Neural cell (in vitro differentiated cells): Measurements from ENCODE around the gene NKX1-2. TPM values are rescaled to one million over a fixed set of nuclear protein-coding genes. Genes with fewer than 3 reads are reported as not detected.
"Not testable (repeated sequence)": the region's sequence is repeated elsewhere in the genome, so short reads cannot be mapped to it uniquely, and the experiment has no call there.

Experiments
- H2AFZ ChIP-seq: fragments of 200-600, 300-800 bp; sonication (generic), shearing (Covaris generic); 2 replicates; pipeline ENCODE4 v1.6.0; 2014; ENCODE audit warnings: low read depth, mild to moderate bottlenecking, antibody characterized with exemption, low read length, moderate library complexity
- H3F3A ChIP-seq: fragments of 200-600 bp; shearing (Covaris generic); 2 replicates; pipeline ENCODE4 v1.6.1; 2016; ENCODE audit warnings: mild to moderate bottlenecking, moderate library complexity, mixed read lengths, antibody characterized with exemption, low read length; ENCODE audit not compliant: insufficient read depth, poor library complexity, severe bottlenecking
- H3K27ac ChIP-seq: fragments of 200-600, 300-800 bp; sonication (generic), shearing (Covaris generic); 2 replicates; pipeline ENCODE4 v1.5.1; 2014; ENCODE audit warnings: mild to moderate bottlenecking, low read length, moderate library complexity
- H3K27me3 ChIP-seq: fragments of 300-800, 200-600 bp; sonication (generic), shearing (Covaris generic); 2 replicates; pipeline ENCODE4 v1.6.0; 2014; ENCODE audit warnings: mild to moderate bottlenecking, low read depth, low read length, moderate library complexity; ENCODE audit not compliant: insufficient read depth
- H3K36me3 ChIP-seq: fragments of 300-800, 200-600 bp; sonication (generic), shearing (Covaris generic); 2 replicates; pipeline ENCODE4 v1.5.1; 2014; ENCODE audit warnings: mild to moderate bottlenecking, antibody characterized with exemption, low read length, moderate library complexity; ENCODE audit not compliant: insufficient read depth
- H3K4me2 ChIP-seq: fragments of 300-800, 200-600 bp; sonication (generic), shearing (Covaris generic); 2 replicates; pipeline ENCODE4 v1.6.0; 2014; ENCODE audit warnings: mild to moderate bottlenecking, low read length
- H3K4me3 ChIP-seq: fragments of 300-800, 200-600 bp; sonication (generic), shearing (Covaris generic); 2 replicates; pipeline ENCODE4 v1.5.1; 2014; ENCODE audit warnings: mild to moderate bottlenecking, low read length, moderate library complexity
- H3K79me2 ChIP-seq: fragments of 200-600 bp; shearing (Covaris generic); replicated peaks from 2 replicates; pipeline ENCODE4 v1.6.0; 2014; ENCODE audit warnings: mild to moderate bottlenecking, low read length, moderate library complexity; ENCODE audit not compliant: insufficient read depth
- H3K9ac ChIP-seq: fragments of 300-800, 200-600 bp; sonication (generic), shearing (Covaris generic); 2 replicates; pipeline ENCODE4 v1.6.1; 2016; ENCODE audit warnings: mild to moderate bottlenecking, low read length, mixed read lengths
- H3K9me2 ChIP-seq: fragments of 200-600 bp; shearing (Covaris generic); 2 replicates; pipeline ENCODE4 v1.6.1; 2016; ENCODE audit warnings: mild to moderate bottlenecking, low read length, mixed read lengths; ENCODE audit not compliant: insufficient read depth
- H3K9me3 ChIP-seq: fragments of 200-600, 300-800 bp; sonication (generic), shearing (Covaris generic); 2 replicates; pipeline ENCODE4 v1.6.1; 2016; ENCODE audit warnings: mild to moderate bottlenecking, mixed run types, low read length, moderate library complexity, mixed read lengths
- H4K20me1 ChIP-seq: fragments of 200-600 bp; shearing (Covaris generic); 2 replicates; pipeline ENCODE4 v1.6.1; 2016; ENCODE audit warnings: mild to moderate bottlenecking, mixed run types; ENCODE audit not compliant: insufficient read depth
- EP300 ChIP-seq: fragments of 450-650 bp; conservative IDR thresholded peaks from 2 replicates; pipeline ENCODE4 v1.6.1; 2014; ENCODE audit warnings: antibody characterized with exemption, mild to moderate bottlenecking, moderate library complexity; ENCODE audit not compliant: poor library complexity, severe bottlenecking
- EZH2 ChIP-seq: fragments of 200-600, 300-800 bp; shearing (Covaris generic), sonication (generic); IDR thresholded peaks from 2 replicates; pipeline ENCODE4 v1.6.1; 2014; ENCODE audit warnings: antibody characterized with exemption, low read length, borderline replicate concordance, mild to moderate bottlenecking; ENCODE audit not compliant: insufficient read depth, poor library complexity, severe bottlenecking
- MXI1 ChIP-seq: fragments of 450-650 bp; conservative IDR thresholded peaks from 2 replicates; pipeline ENCODE4 v1.6.1; 2014; ENCODE audit warnings: antibody characterized with exemption, mild to moderate bottlenecking; ENCODE audit not compliant: poor library complexity, severe bottlenecking
- POLR2AphosphoS5 ChIP-seq: IDR thresholded peaks from 2 replicates; pipeline ENCODE4 v1.6.1; 2012
- RAD21 ChIP-seq: fragments of 450-650 bp; conservative IDR thresholded peaks from 2 replicates; pipeline ENCODE4 v1.6.1; 2014; ENCODE audit warnings: antibody characterized with exemption, mild to moderate bottlenecking, moderate library complexity
- SMC3 ChIP-seq: fragments of 450-650 bp; conservative IDR thresholded peaks from 2 replicates; pipeline ENCODE4 v1.6.1; 2014; ENCODE audit warnings: antibody characterized with exemption, mild to moderate bottlenecking, moderate library complexity; ENCODE audit not compliant: poor library complexity
- TAF1 ChIP-seq: IDR thresholded peaks from 2 replicates; pipeline ENCODE4 v1.6.1; 2012; ENCODE audit warnings: low read depth
- polyA plus RNA-seq: library from polyadenylated mRNA; depleted of rRNA; stranded (reverse); fragments of >200 nt; gene quantifications from 2 replicates; pipeline ENCODE4 v1.2.3, GENCODE V29; 2014
- TF ChIP-seq, protein P1 (sequence below): fragments of 450-650 bp; IDR thresholded peaks from 2 replicates; pipeline ENCODE4 v1.5.1; 2014; ENCODE audit warnings: antibody characterized with exemption, mild to moderate bottlenecking, moderate library complexity; ENCODE audit not compliant: poor library complexity, severe bottlenecking
- TF ChIP-seq, protein P2 (sequence below): IDR thresholded peaks from 2 replicates; pipeline ENCODE4 v1.6.1; 2012; ENCODE audit warnings: borderline replicate concordance

NKX1-2 gene
- polyA plus RNA-seq, 1 donor from 2014 or later, result 0.19 TPM

DNA sequence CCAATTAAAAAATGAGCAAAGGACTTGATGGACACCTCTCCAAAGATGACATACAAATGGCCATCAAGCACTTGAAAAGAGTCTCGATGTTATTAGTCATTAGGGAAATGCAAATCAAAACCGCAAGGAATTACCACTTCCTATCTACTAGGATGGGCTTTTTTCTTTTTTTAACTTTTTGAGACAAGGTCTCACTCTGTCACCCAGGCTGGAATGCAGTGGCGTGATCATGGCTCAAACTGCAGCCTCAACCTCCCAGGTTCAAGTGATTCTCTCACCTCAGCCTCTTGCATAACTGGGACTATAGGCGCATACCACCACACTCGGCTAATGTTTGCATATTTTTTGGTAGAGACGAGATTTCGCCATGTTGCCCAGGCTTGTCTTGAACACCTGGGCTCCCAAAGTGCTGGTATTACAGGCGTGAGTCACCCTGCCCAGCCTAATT lies 13.6 kb downstream of the NKX1-2 start:
- no peak for TF ChIP-seq SMC3
- no peak for TF ChIP-seq MXI1
- TF ChIP-seq POLR2AphosphoS5, result no peak
- TF ChIP-seq, protein P1, sequence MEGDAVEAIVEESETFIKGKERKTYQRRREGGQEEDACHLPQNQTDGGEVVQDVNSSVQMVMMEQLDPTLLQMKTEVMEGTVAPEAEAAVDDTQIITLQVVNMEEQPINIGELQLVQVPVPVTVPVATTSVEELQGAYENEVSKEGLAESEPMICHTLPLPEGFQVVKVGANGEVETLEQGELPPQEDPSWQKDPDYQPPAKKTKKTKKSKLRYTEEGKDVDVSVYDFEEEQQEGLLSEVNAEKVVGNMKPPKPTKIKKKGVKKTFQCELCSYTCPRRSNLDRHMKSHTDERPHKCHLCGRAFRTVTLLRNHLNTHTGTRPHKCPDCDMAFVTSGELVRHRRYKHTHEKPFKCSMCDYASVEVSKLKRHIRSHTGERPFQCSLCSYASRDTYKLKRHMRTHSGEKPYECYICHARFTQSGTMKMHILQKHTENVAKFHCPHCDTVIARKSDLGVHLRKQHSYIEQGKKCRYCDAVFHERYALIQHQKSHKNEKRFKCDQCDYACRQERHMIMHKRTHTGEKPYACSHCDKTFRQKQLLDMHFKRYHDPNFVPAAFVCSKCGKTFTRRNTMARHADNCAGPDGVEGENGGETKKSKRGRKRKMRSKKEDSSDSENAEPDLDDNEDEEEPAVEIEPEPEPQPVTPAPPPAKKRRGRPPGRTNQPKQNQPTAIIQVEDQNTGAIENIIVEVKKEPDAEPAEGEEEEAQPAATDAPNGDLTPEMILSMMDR, result no peak
- TF ChIP-seq TAF1, result no peak
- TF ChIP-seq, protein P2, sequence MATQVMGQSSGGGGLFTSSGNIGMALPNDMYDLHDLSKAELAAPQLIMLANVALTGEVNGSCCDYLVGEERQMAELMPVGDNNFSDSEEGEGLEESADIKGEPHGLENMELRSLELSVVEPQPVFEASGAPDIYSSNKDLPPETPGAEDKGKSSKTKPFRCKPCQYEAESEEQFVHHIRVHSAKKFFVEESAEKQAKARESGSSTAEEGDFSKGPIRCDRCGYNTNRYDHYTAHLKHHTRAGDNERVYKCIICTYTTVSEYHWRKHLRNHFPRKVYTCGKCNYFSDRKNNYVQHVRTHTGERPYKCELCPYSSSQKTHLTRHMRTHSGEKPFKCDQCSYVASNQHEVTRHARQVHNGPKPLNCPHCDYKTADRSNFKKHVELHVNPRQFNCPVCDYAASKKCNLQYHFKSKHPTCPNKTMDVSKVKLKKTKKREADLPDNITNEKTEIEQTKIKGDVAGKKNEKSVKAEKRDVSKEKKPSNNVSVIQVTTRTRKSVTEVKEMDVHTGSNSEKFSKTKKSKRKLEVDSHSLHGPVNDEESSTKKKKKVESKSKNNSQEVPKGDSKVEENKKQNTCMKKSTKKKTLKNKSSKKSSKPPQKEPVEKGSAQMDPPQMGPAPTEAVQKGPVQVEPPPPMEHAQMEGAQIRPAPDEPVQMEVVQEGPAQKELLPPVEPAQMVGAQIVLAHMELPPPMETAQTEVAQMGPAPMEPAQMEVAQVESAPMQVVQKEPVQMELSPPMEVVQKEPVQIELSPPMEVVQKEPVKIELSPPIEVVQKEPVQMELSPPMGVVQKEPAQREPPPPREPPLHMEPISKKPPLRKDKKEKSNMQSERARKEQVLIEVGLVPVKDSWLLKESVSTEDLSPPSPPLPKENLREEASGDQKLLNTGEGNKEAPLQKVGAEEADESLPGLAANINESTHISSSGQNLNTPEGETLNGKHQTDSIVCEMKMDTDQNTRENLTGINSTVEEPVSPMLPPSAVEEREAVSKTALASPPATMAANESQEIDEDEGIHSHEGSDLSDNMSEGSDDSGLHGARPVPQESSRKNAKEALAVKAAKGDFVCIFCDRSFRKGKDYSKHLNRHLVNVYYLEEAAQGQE, result no peak
- TF ChIP-seq EZH2, result no peak
- no peak for TF ChIP-seq EP300
- no peak for TF ChIP-seq RAD21
- Histone ChIP-seq H3K4me2 (no peak overlapping the region), H3K9me3 (no peaks in the 10 kb centered on the region), H3K9ac (no peak overlapping the region), H4K20me1 (no peaks in the 10 kb centered on the region), H3K4me3 (no peak overlapping the region), H3K27ac (no peak overlapping the region), H3K27me3 (no peaks in the 10 kb centered on the region), H3K36me3 (no peaks in the 10 kb centered on the region), H3K79me2 (no peaks in the 10 kb centered on the region), H2AFZ (no peak overlapping the region), H3F3A (no peaks in the 10 kb centered on the region), H3K9me2 (no peaks in the 10 kb centered on the region)

DNA sequence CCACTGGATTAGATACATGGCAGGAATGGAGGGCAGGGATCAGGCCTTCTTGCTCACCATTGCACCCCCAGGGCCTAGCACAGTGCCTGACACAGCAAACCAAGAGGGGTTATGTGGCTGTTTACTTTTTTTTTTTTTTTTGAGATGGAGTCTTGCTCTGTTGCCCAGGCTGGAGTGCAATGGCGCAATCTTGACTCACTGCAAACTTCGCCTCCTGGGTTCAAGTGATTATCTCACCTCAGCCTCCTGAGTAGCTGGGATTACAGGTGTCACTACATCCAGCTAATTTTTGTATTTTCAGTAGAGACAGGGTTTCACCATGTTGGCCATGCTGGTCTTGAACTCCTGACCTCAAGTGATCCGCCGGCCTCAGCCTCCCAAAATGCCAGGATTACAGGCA lies 14.2 kb downstream of the NKX1-2 start:
- H3K27ac ChIP-seq, H3K79me2 ChIP-seq, H3F3A ChIP-seq, H3K36me3 ChIP-seq, H3K9ac ChIP-seq, H2AFZ ChIP-seq, H3K9me2 ChIP-seq, H3K4me3 ChIP-seq, H3K27me3 ChIP-seq, H3K4me2 ChIP-seq, H4K20me1 ChIP-seq, H3K9me3 ChIP-seq: not testable (repeated sequence)

DNA sequence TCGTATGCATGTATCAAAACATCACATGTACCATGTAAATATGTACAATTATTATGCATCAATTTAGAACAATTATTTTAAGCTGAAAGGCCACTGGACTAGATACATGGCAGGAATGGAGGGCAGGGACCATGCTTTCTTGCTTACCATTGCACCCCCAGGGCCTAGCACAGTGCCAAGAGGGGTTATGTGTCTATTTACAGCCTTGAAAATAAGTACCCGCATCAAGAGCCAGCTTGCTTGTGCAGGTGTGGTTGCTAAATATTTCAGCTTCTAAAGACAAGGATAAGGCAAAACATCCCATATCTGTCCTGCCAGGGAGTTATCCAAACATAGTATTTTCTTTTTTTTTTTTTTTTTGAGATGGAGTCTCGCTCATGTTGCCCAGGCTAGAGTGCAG lies 16.4 kb downstream of the NKX1-2 start:
- Histone ChIP-seq H3K27me3 (no peaks in the 10 kb centered on the region), H3K4me2 (no peak overlapping the region), H2AFZ (no peak overlapping the region), H3F3A (no peaks in the 10 kb centered on the region), H3K79me2 (no peaks in the 10 kb centered on the region), H4K20me1 (no peaks in the 10 kb centered on the region), H3K9me3 (no peaks in the 10 kb centered on the region), H3K9me2 (no peaks in the 10 kb centered on the region), H3K36me3 (no peaks in the 10 kb centered on the region), H3K4me3 (no peak overlapping the region), H3K9ac (no peak overlapping the region), H3K27ac (no peak overlapping the region)
- TF ChIP-seq SMC3, result no peak
- no peak for TF ChIP-seq TAF1
- TF ChIP-seq EP300, result no peak
- no peak for TF ChIP-seq EZH2
- no peak for TF ChIP-seq POLR2AphosphoS5
- TF ChIP-seq, protein P2, result no peak
- TF ChIP-seq MXI1, result no peak
- TF ChIP-seq, protein P1, result no peak
- no peak for TF ChIP-seq RAD21
